ENCODE data around the gene TTC33. TPM values are rescaled to one million over a fixed set of nuclear protein-coding genes. Genes with fewer than 3 reads are reported as not detected.

TTC33 gene
- total RNA-seq, 4 donors from 2014 or later = 18.8 to 123 (median 39.7) TPM

DNA sequence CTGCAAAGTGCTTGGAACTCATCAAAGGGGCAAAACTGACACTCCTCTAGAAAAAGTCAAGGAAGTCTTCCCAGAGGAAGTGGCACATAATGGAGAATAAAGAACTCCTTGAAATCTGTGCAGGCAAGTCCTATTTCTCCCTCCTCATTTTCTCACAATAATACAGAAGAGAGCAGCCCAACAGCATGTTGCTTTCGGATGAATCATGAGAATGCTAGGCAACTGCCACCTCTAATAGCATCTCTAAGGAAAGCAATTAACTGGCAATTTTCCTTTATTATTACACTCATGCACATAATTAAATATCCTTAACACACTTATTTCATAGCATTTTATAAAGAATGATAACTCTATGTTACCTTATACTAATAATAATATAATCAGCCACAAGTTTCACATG, 198.3 kb downstream of the TTC33 start:
- no peak for DNase-seq
- TF ChIP-seq, protein P1, sequence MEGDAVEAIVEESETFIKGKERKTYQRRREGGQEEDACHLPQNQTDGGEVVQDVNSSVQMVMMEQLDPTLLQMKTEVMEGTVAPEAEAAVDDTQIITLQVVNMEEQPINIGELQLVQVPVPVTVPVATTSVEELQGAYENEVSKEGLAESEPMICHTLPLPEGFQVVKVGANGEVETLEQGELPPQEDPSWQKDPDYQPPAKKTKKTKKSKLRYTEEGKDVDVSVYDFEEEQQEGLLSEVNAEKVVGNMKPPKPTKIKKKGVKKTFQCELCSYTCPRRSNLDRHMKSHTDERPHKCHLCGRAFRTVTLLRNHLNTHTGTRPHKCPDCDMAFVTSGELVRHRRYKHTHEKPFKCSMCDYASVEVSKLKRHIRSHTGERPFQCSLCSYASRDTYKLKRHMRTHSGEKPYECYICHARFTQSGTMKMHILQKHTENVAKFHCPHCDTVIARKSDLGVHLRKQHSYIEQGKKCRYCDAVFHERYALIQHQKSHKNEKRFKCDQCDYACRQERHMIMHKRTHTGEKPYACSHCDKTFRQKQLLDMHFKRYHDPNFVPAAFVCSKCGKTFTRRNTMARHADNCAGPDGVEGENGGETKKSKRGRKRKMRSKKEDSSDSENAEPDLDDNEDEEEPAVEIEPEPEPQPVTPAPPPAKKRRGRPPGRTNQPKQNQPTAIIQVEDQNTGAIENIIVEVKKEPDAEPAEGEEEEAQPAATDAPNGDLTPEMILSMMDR (IDR thresholded peaks at IDR 0.05) = no peak
- TF ChIP-seq POLR2A (IDR thresholded peaks at IDR 0.05) = no peak

DNA sequence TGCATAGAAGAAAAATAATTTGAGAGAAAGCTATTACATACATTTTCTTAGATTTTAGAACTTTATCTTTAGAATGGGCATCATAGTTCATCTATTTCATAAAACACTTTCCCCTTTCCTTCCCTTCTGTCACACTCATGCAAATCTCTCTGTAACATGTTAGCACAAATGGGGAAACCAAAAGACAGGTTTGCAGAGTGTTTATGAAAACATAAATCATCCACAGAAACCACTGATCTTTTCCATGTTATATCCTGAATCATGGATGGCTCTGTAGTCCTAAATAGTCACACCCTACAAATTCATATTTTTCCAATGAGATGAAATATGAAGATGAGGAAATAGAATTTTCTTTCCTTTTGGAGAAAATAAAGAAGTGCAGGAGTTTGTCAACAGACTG, 198.9 kb downstream of the TTC33 start:
- TF ChIP-seq, protein P1 (IDR thresholded peaks at IDR 0.05) = no peak
- no peak for TF ChIP-seq POLR2A (IDR thresholded peaks at IDR 0.05)
- DNase-seq = no peak
- intact Hi-C loops (cut with DNase I; ENCODE audit: low total_unique reads) = no loop called here
- H3K36me3 ChIP-seq = no peaks in the 10 kb centered on the region
- H3K27me3 ChIP-seq = no peaks in the 10 kb centered on the region
- H3K9me3 ChIP-seq = no peaks in the 10 kb centered on the region
- no peak overlapping the region for H3K27ac ChIP-seq
- no peak overlapping the region for H3K4me3 ChIP-seq
- no peaks in the 10 kb centered on the region for H3K4me1 ChIP-seq

More for the DNA sequence above, 198.3 kb downstream of the TTC33 start:
- Histone ChIP-seq H3K4me3 (no peak overlapping the region), H3K9me3 (no peaks in the 10 kb centered on the region), H3K4me1 (no peaks in the 10 kb centered on the region), H3K27ac (no peak overlapping the region), H3K27me3 (no peaks in the 10 kb centered on the region), H3K36me3 (no peaks in the 10 kb centered on the region)
- intact Hi-C loops (cut with DNase I; ENCODE audit: low total_unique reads) = no loop called here

DNA sequence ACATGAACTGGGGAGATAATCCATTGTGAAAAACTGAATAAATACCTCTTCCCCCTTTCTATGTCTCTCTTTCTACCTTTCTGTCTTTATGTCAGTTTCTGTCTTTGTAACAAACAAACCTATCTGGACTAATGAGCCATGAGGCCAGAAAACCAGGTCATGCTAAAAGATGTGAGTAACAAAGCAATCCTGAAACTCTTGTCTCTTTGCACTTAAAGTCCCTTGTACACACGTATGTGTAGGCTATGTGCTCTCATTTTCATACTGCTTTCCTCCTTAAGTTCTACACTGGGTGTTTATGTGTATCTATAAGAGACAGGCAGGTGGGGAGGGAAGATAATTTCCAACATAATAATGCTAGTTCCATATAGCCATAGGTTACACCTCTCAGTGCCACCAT, 199.9 kb downstream of the TTC33 start:
- H3K4me3 ChIP-seq = no peak overlapping the region
- TF ChIP-seq, protein P1 (IDR thresholded peaks at IDR 0.05) = no peak
- TF ChIP-seq POLR2A (IDR thresholded peaks at IDR 0.05) = no peak
- no peaks in the 10 kb centered on the region for H3K4me1 ChIP-seq
- H3K27ac ChIP-seq = no peak overlapping the region
- H3K9me3 ChIP-seq = no peaks in the 10 kb centered on the region
- DNase-seq = no peak
- no peaks in the 10 kb centered on the region for H3K36me3 ChIP-seq
- intact Hi-C loops (cut with DNase I; ENCODE audit: low total_unique reads) = no loop called here
- no peaks in the 10 kb centered on the region for H3K27me3 ChIP-seq

DNA sequence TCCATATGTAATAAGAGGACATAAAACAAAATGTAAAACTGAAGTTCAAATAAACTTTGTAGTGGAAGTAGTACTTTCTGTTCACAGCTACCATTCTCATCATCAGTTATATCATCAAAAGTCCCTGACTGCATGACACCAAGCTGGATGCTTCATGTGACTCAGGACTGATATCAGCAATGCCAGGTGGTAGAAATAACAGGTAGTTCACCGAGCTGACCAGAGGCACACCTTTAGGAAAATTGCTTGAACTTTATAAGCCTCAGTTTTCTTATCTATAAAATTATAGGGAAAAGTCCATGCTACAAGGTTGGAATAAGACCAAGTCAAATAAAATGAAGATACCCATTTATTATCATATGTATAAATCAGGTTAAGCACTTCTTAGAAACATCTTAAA, 200.9 kb downstream of the TTC33 start:
- intact Hi-C loops (cut with DNase I; ENCODE audit: low total_unique reads) = no loop called here
- H3K36me3 ChIP-seq = no peaks in the 10 kb centered on the region
- H3K27ac ChIP-seq = no peak overlapping the region
- no peak for DNase-seq
- no peak overlapping the region for H3K4me3 ChIP-seq
- no peaks in the 10 kb centered on the region for H3K27me3 ChIP-seq
- no peaks in the 10 kb centered on the region for H3K4me1 ChIP-seq
- no peak for TF ChIP-seq POLR2A (IDR thresholded peaks at IDR 0.05)
- TF ChIP-seq, protein P1 (IDR thresholded peaks at IDR 0.05) = no peak
- H3K9me3 ChIP-seq = no peaks in the 10 kb centered on the region

DNA sequence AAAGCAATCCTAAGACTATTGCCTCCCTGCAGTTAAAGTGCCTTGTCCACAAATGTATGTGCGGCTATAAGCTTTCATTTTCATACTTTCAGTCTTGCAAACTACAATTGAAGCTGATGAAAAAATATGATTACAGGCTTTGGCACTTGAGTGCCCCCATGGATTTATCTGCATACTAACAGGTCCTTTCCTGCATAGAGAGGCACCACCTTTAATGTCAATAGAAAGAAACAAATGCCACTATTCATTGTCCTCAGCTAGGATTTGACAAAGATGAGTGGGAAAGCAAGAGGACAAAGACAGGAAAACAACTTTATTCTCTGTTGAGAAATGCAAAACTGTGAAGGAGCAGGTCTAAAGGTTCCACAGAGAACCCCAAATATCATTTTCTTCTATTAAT, 201.7 kb downstream of the TTC33 start:
- H3K36me3 ChIP-seq = no peaks in the 10 kb centered on the region
- no peaks in the 10 kb centered on the region for H3K27me3 ChIP-seq
- intact Hi-C loops (cut with DNase I; ENCODE audit: low total_unique reads) = no loop called here
- no peak for DNase-seq
- no peak overlapping the region for H3K27ac ChIP-seq
- no peak overlapping the region for H3K4me3 ChIP-seq
- TF ChIP-seq, protein P1 (IDR thresholded peaks at IDR 0.05) = no peak
- no peaks in the 10 kb centered on the region for H3K9me3 ChIP-seq
- H3K4me1 ChIP-seq = no peaks in the 10 kb centered on the region
